IMR-90 (cell line): ENCODE data around the gene SNED1.

Experiments used
- CTCF ChIP-seq: conservative IDR thresholded peaks from 2 replicates; pipeline ENCODE4 v1.5.1; 2012; ENCODE audit warnings: mild to moderate bottlenecking, low read depth, low read length, improper control_type of control experiment
- MAFK ChIP-seq: IDR thresholded peaks from 2 replicates; pipeline ENCODE4 v1.6.1; 2012; ENCODE audit warnings: low read depth, low read length, improper control_type of control experiment
- POLR2A ChIP-seq: IDR thresholded peaks from 2 replicates; pipeline ENCODE4 v1.6.1; 2012; ENCODE audit warnings: mild to moderate bottlenecking, low read depth, low read length
- RFX5 ChIP-seq: IDR thresholded peaks from 2 replicates; pipeline ENCODE4 v1.8.0; 2012; ENCODE audit warnings: low read depth, mild to moderate bottlenecking, low read length, moderate library complexity
- USF2 ChIP-seq: fragments of 150-350 bp; IDR thresholded peaks from 2 replicates; pipeline ENCODE4 v1.6.1; 2017; ENCODE audit warnings: mild to moderate bottlenecking, antibody characterized with exemption, low read length, low read depth

GRCh38 chr2:241115361-241115760 lies 116.9 kb downstream of the SNED1 start:
- TF ChIP-seq RFX5 (no peak), MAFK (no peak), CTCF (no peak), USF2 (no peak), POLR2A (no peak)
